HCT116 (cell line): ENCODE measurements around the gene PSMG3.
A peak's percentile ranks its signal among the peaks of the same experiment; 100 is the strongest.

Experiments
- CEBPB ChIP-seq: IDR thresholded peaks from 2 replicates; pipeline ENCODE4 v1.6.1; 2012; ENCODE audit warnings: low read depth
- CTCF ChIP-seq, 3 experiments: fragments of 200-600 bp in 1 of 3; sonication (generic) in 1 of 3; IDR thresholded peaks in 2 of 3; conservative IDR thresholded peaks in 1 of 3; 2 replicates each; pipeline ENCODE4 v1.5.1; 2012 to 2017; ENCODE audit warnings: low read depth in 2 of 3, low read length in 2 of 3, antibody characterized with exemption in 1 of 3, borderline replicate concordance in 1 of 3, control low read depth in 1 of 3, mild to moderate bottlenecking in 1 of 3, mixed read lengths in 1 of 3, mixed run types in 1 of 3, moderate library complexity in 1 of 3; ENCODE audit not compliant: insufficient read depth in 1 of 3
- EGR1 ChIP-seq: IDR thresholded peaks from 2 replicates; pipeline ENCODE4 v1.6.1; 2012; ENCODE audit warnings: low read depth
- ELF1 ChIP-seq: IDR thresholded peaks from 2 replicates; pipeline ENCODE4 v1.6.1; 2012; ENCODE audit warnings: low read depth, borderline replicate concordance
- EZH2 ChIP-seq: fragments of 200-600 bp; sonication (generic); IDR thresholded peaks from 2 replicates; pipeline ENCODE4 v1.6.1; 2017; ENCODE audit warnings: antibody characterized with exemption, mixed run types
- EZH2phosphoT487 ChIP-seq: fragments of 200-600 bp; IDR thresholded peaks from 2 replicates; pipeline ENCODE4 v1.6.1; 2018; ENCODE audit warnings: antibody characterized with exemption, borderline replicate concordance
- POLR2A ChIP-seq: IDR thresholded peaks from 2 replicates; pipeline ENCODE4 v1.7.0; 2011; ENCODE audit warnings: borderline replicate concordance; ENCODE audit not compliant: insufficient read depth, insufficient read length; ENCODE audit errors: extremely low read depth
- RAD21 ChIP-seq: IDR thresholded peaks from 2 replicates; pipeline ENCODE4 v1.6.1; 2012; ENCODE audit warnings: low read depth, mild to moderate bottlenecking
- SIN3A ChIP-seq: IDR thresholded peaks from 2 replicates; pipeline ENCODE4 v1.6.1; 2012; ENCODE audit warnings: low read depth
- ZNF274 ChIP-seq: fragments of 200-500 bp; sonication (Bioruptor generic); IDR thresholded peaks from 2 replicates; pipeline ENCODE4 v1.6.1; 2014; ENCODE audit warnings: mild to moderate bottlenecking, low read depth, low read length, inconsistent platforms
- TF ChIP-seq, protein P1 (sequence below): IDR thresholded peaks from 2 replicates; pipeline ENCODE4 v1.6.1; 2012
- TF ChIP-seq, protein P2 (sequence below): IDR thresholded peaks from 2 replicates; pipeline ENCODE4 v1.6.1; 2011; ENCODE audit warnings: mild to moderate bottlenecking, low read length, moderate library complexity; ENCODE audit not compliant: insufficient replicate concordance; ENCODE audit errors: extremely low read depth
- TF ChIP-seq, protein P3 (sequence below): IDR thresholded peaks from 2 replicates; pipeline ENCODE4 v1.6.1; 2012; ENCODE audit warnings: low read depth

- TF ChIP-seq CTCF (IDR thresholded peaks at IDR 0.05 in 2 of 3, conservative IDR thresholded peaks at IDR 0.05 in 1 of 3; ENCODE audit: borderline replicate concordance in 1 of 3, insufficient read depth in 1 of 3, low read depth in 2 of 3, low read length in 2 of 3) (peak in 2 of 3 experiments; percentile 26 to 30; a peak in 2 of 6 replicates), EGR1 (no peak), EZH2 (no peak), RAD21 (no peak), SIN3A (no peak), ELF1 (no peak), EZH2phosphoT487 (no peak), CEBPB (no peak), POLR2A (peak; percentile 70), ZNF274 (no peak)
- TF ChIP-seq, protein P1, sequence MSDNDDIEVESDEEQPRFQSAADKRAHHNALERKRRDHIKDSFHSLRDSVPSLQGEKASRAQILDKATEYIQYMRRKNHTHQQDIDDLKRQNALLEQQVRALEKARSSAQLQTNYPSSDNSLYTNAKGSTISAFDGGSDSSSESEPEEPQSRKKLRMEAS: no peak
- TF ChIP-seq, protein P2, sequence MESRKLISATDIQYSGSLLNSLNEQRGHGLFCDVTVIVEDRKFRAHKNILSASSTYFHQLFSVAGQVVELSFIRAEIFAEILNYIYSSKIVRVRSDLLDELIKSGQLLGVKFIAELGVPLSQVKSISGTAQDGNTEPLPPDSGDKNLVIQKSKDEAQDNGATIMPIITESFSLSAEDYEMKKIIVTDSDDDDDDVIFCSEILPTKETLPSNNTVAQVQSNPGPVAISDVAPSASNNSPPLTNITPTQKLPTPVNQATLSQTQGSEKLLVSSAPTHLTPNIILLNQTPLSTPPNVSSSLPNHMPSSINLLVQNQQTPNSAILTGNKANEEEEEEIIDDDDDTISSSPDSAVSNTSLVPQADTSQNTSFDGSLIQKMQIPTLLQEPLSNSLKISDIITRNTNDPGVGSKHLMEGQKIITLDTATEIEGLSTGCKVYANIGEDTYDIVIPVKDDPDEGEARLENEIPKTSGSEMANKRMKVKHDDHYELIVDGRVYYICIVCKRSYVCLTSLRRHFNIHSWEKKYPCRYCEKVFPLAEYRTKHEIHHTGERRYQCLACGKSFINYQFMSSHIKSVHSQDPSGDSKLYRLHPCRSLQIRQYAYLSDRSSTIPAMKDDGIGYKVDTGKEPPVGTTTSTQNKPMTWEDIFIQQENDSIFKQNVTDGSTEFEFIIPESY: no peak
- TF ChIP-seq, protein P3, sequence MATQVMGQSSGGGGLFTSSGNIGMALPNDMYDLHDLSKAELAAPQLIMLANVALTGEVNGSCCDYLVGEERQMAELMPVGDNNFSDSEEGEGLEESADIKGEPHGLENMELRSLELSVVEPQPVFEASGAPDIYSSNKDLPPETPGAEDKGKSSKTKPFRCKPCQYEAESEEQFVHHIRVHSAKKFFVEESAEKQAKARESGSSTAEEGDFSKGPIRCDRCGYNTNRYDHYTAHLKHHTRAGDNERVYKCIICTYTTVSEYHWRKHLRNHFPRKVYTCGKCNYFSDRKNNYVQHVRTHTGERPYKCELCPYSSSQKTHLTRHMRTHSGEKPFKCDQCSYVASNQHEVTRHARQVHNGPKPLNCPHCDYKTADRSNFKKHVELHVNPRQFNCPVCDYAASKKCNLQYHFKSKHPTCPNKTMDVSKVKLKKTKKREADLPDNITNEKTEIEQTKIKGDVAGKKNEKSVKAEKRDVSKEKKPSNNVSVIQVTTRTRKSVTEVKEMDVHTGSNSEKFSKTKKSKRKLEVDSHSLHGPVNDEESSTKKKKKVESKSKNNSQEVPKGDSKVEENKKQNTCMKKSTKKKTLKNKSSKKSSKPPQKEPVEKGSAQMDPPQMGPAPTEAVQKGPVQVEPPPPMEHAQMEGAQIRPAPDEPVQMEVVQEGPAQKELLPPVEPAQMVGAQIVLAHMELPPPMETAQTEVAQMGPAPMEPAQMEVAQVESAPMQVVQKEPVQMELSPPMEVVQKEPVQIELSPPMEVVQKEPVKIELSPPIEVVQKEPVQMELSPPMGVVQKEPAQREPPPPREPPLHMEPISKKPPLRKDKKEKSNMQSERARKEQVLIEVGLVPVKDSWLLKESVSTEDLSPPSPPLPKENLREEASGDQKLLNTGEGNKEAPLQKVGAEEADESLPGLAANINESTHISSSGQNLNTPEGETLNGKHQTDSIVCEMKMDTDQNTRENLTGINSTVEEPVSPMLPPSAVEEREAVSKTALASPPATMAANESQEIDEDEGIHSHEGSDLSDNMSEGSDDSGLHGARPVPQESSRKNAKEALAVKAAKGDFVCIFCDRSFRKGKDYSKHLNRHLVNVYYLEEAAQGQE: no peak
These were observed at the start of gene PSMG3 for GRCh38 chr7:1569833-1570632.
